WTC11 (cell line): ENCODE measurements around the gene MTOR. TPM values are rescaled to one million over a fixed set of nuclear protein-coding genes. Genes with fewer than 3 reads are reported as not detected.

Experiments
- ATAC-seq: fragments of 200-7000 bp; cut with Tn5 transposase; 2 replicates; pipeline ENCODE4 v1.10.0; 2021; ENCODE audit warnings: mild to moderate bottlenecking, moderate library complexity
- CTCF ChIA-PET: fragments of 300-600 bp; sonication (Branson Sonifier 250); formaldehyde crosslinking; loops from one replicate; lab custom pipeline; 2021; ENCODE audit warnings: antibody characterized with exemption; lab: Charles Lee
- POLR2A ChIA-PET: fragments of 350-600 bp; sonication (Branson Sonifier 250); formaldehyde crosslinking; loops from one replicate; lab custom pipeline; 2021; ENCODE audit warnings: antibody characterized with exemption; lab: Charles Lee
- DNase-seq: peaks from one replicate; pipeline ENCODE4 v3.0.0; 2021; ENCODE audit warnings: low spot score
- H3K27ac Mint-ChIP-seq: 2 replicates; pipeline ENCODE4 v1.8.0; 2021; ENCODE audit warnings: mixed read lengths
- H3K27me3 Mint-ChIP-seq: 2 replicates; pipeline ENCODE4 v1.8.0; 2021; ENCODE audit warnings: low read depth, mild to moderate bottlenecking, moderate library complexity, mixed read lengths
- H3K36me3 Mint-ChIP-seq: 2 replicates; pipeline ENCODE4 v1.8.0; 2021; ENCODE audit warnings: mixed read lengths
- H3K4me1 Mint-ChIP-seq: 2 replicates; pipeline ENCODE4 v1.8.0; 2022; ENCODE audit warnings: mixed read lengths
- H3K4me3 Mint-ChIP-seq: 2 replicates; pipeline ENCODE4 v1.8.0; 2021; ENCODE audit warnings: mild to moderate bottlenecking, moderate library complexity, mixed read lengths
- H3K9me3 Mint-ChIP-seq: 2 replicates; pipeline ENCODE4 v1.8.0; 2021; ENCODE audit warnings: mixed read lengths
- ATF1 ChIP-seq: sonication (generic); formaldehyde crosslinking; IDR thresholded peaks from 2 replicates; pipeline ENCODE4 v1.8.1; 2023; ENCODE audit warnings: mild to moderate bottlenecking, moderate library complexity, missing genetic modification reagents
- CREM ChIP-seq: sonication (generic); formaldehyde crosslinking; IDR thresholded peaks from 2 replicates; pipeline ENCODE4 v1.8.1; 2022; ENCODE audit warnings: mild to moderate bottlenecking, missing genetic modification reagents, moderate library complexity
- ELF4 ChIP-seq: sonication (generic); formaldehyde crosslinking; IDR thresholded peaks from 2 replicates; pipeline ENCODE4 v1.8.1; 2022; ENCODE audit warnings: low read depth, mild to moderate bottlenecking, moderate library complexity, missing genetic modification reagents
- FOXK1 ChIP-seq: sonication (generic); formaldehyde crosslinking; IDR thresholded peaks from 2 replicates; pipeline ENCODE4 v1.8.0; 2022; ENCODE audit warnings: mild to moderate bottlenecking, moderate library complexity, missing genetic modification reagents
- FOXP1 ChIP-seq: sonication (generic); formaldehyde crosslinking; IDR thresholded peaks from 2 replicates; pipeline ENCODE4 v1.8.0; 2022; ENCODE audit warnings: missing genetic modification reagents, mild to moderate bottlenecking, moderate library complexity, borderline replicate concordance
- FOXP4 ChIP-seq: sonication (generic); formaldehyde crosslinking; IDR thresholded peaks from 2 replicates; pipeline ENCODE4 v1.8.0; 2022; ENCODE audit warnings: mild to moderate bottlenecking, missing genetic modification reagents
- NFYB ChIP-seq: sonication (generic); formaldehyde crosslinking; conservative IDR thresholded peaks from 2 replicates; pipeline ENCODE4 v1.8.0; 2022; ENCODE audit warnings: low read depth, missing genetic modification reagents
- NR1H2 ChIP-seq: sonication (generic); formaldehyde crosslinking; IDR thresholded peaks from 2 replicates; pipeline ENCODE4 v1.9.0; 2021; ENCODE audit warnings: mild to moderate bottlenecking, moderate library complexity, missing genetic modification reagents
- PRRX2 ChIP-seq: fragments of 250-450 bp; sonication (Bioruptor Pico); IDR thresholded peaks from 2 replicates; pipeline ENCODE4 v1.8.0; 2021; ENCODE audit warnings: mild to moderate bottlenecking
- SMAD3 ChIP-seq: sonication (generic); formaldehyde crosslinking; IDR thresholded peaks from 2 replicates; pipeline ENCODE4 v1.8.0; 2022; ENCODE audit warnings: missing genetic modification reagents, mild to moderate bottlenecking, borderline replicate concordance
- TP53 ChIP-seq: sonication (generic); formaldehyde crosslinking; IDR thresholded peaks from 2 replicates; pipeline ENCODE4 v1.8.1; 2023; ENCODE audit warnings: mild to moderate bottlenecking, missing genetic modification reagents
- ZNF219 ChIP-seq: sonication (generic); formaldehyde crosslinking; IDR thresholded peaks from 2 replicates; pipeline ENCODE4 v1.8.0; 2023; ENCODE audit warnings: missing genetic modification reagents, mild to moderate bottlenecking, borderline replicate concordance
- ZNF232 ChIP-seq: sonication (generic); formaldehyde crosslinking; IDR thresholded peaks from 2 replicates; pipeline ENCODE4 v1.8.0; 2022; ENCODE audit warnings: mild to moderate bottlenecking, missing genetic modification reagents
- ZNF423 ChIP-seq: fragments of 250-450 bp; sonication (Bioruptor Pico); IDR thresholded peaks from 2 replicates; pipeline ENCODE4 v2.1.2; 2022; ENCODE audit warnings: mild to moderate bottlenecking, moderate library complexity
- ZNF532 ChIP-seq: fragments of 250-450 bp; sonication (Bioruptor Pico); IDR thresholded peaks from 2 replicates; pipeline ENCODE4 v1.9.0; 2021; ENCODE audit warnings: mild to moderate bottlenecking, borderline replicate concordance
- total RNA-seq: library from RNA; stranded (reverse); gene quantifications from 3 replicates; pipeline ENCODE4 v1.2.3, GENCODE V29; 2021
- TF ChIP-seq, protein P1 (sequence below): sonication (generic); formaldehyde crosslinking; IDR thresholded peaks from 2 replicates; pipeline ENCODE4 v1.8.1; 2023; ENCODE audit warnings: mild to moderate bottlenecking, missing genetic modification reagents, moderate library complexity
- TF ChIP-seq, protein P2 (sequence below): sonication (generic); formaldehyde crosslinking; IDR thresholded peaks from 2 replicates; pipeline ENCODE4 v1.8.0; 2022; ENCODE audit warnings: mild to moderate bottlenecking, missing genetic modification reagents
- TF ChIP-seq, protein P3 (sequence below): sonication (generic); formaldehyde crosslinking; IDR thresholded peaks from 2 replicates; pipeline ENCODE4 v1.8.1; 2023; ENCODE audit warnings: mild to moderate bottlenecking, moderate library complexity, missing genetic modification reagents
- TF ChIP-seq, protein P4 (sequence below): sonication (generic); formaldehyde crosslinking; conservative IDR thresholded peaks from 2 replicates; pipeline ENCODE4 v1.8.1; 2023; ENCODE audit warnings: mild to moderate bottlenecking, low read depth, missing genetic modification reagents, moderate library complexity
- TF ChIP-seq, protein P5 (sequence below): fragments of 200-600 bp; IDR thresholded peaks from 2 replicates; pipeline ENCODE4 v1.8.0; 2022; ENCODE audit warnings: antibody characterized with exemption

The MTOR gene
- total RNA-seq, 1 experiment from 2014 or later = 65.0 TPM

GRCh38 chr1:11308699-11309224, 46.4 kb upstream of the MTOR start:
- Mint-ChIP-seq H3K4me3 (no peak overlapping the region), H3K27ac (no peak overlapping the region), H3K27me3 (no peaks in the 10 kb centered on the region; the same call in 1 of the 2 replicates), H3K9me3 (peaks cover 8% of the 10 kb centered on the region; the same call in 1 of the 2 replicates), H3K4me1 (peaks cover 12% of the 10 kb centered on the region), H3K36me3 (no peaks in the 10 kb centered on the region)
- ChIA-PET POLR2A (no interaction called here), CTCF (no interaction called here)
- ATAC-seq (no peak), DNase-seq (no peak)
- TF ChIP-seq, protein P1, sequence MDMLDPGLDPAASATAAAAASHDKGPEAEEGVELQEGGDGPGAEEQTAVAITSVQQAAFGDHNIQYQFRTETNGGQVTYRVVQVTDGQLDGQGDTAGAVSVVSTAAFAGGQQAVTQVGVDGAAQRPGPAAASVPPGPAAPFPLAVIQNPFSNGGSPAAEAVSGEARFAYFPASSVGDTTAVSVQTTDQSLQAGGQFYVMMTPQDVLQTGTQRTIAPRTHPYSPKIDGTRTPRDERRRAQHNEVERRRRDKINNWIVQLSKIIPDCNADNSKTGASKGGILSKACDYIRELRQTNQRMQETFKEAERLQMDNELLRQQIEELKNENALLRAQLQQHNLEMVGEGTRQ = no peak
- TF ChIP-seq ZNF423 (CRISPR knock-in tag) (no peak), NR1H2 (CRISPR knock-in tag) (no peak), FOXP1 (no peak), CREM (CRISPR knock-in tag) (no peak), ATF1 (CRISPR knock-in tag) (no peak), NFYB (CRISPR knock-in tag) (no peak), FOXP4 (CRISPR knock-in tag) (no peak), PRRX2 (CRISPR knock-in tag) (no peak), ELF4 (no peak), SMAD3 (CRISPR knock-in tag) (no peak), ZNF232 (no peak), FOXK1 (CRISPR knock-in tag) (no peak), ZNF219 (CRISPR knock-in tag) (no peak), ZNF532 (CRISPR knock-in tag) (no peak), TP53 (CRISPR knock-in tag) (no peak)
- TF ChIP-seq, protein P2, sequence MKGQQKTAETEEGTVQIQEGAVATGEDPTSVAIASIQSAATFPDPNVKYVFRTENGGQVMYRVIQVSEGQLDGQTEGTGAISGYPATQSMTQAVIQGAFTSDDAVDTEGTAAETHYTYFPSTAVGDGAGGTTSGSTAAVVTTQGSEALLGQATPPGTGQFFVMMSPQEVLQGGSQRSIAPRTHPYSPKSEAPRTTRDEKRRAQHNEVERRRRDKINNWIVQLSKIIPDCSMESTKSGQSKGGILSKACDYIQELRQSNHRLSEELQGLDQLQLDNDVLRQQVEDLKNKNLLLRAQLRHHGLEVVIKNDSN (CRISPR knock-in tag) = no peak
- TF ChIP-seq, protein P3, sequence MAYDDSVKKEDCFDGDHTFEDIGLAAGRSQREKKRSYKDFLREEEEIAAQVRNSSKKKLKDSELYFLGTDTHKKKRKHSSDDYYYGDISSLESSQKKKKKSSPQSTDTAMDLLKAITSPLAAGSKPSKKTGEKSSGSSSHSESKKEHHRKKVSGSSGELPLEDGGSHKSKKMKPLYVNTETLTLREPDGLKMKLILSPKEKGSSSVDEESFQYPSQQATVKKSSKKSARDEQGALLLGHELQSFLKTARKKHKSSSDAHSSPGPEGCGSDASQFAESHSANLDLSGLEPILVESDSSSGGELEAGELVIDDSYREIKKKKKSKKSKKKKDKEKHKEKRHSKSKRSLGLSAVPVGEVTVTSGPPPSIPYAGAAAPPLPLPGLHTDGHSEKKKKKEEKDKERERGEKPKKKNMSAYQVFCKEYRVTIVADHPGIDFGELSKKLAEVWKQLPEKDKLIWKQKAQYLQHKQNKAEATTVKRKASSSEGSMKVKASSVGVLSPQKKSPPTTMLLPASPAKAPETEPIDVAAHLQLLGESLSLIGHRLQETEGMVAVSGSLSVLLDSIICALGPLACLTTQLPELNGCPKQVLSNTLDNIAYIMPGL (CRISPR knock-in tag) = no peak
- TF ChIP-seq, protein P4, sequence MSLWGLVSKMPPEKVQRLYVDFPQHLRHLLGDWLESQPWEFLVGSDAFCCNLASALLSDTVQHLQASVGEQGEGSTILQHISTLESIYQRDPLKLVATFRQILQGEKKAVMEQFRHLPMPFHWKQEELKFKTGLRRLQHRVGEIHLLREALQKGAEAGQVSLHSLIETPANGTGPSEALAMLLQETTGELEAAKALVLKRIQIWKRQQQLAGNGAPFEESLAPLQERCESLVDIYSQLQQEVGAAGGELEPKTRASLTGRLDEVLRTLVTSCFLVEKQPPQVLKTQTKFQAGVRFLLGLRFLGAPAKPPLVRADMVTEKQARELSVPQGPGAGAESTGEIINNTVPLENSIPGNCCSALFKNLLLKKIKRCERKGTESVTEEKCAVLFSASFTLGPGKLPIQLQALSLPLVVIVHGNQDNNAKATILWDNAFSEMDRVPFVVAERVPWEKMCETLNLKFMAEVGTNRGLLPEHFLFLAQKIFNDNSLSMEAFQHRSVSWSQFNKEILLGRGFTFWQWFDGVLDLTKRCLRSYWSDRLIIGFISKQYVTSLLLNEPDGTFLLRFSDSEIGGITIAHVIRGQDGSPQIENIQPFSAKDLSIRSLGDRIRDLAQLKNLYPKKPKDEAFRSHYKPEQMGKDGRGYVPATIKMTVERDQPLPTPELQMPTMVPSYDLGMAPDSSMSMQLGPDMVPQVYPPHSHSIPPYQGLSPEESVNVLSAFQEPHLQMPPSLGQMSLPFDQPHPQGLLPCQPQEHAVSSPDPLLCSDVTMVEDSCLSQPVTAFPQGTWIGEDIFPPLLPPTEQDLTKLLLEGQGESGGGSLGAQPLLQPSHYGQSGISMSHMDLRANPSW (CRISPR knock-in tag) = no peak
- TF ChIP-seq, protein P5, sequence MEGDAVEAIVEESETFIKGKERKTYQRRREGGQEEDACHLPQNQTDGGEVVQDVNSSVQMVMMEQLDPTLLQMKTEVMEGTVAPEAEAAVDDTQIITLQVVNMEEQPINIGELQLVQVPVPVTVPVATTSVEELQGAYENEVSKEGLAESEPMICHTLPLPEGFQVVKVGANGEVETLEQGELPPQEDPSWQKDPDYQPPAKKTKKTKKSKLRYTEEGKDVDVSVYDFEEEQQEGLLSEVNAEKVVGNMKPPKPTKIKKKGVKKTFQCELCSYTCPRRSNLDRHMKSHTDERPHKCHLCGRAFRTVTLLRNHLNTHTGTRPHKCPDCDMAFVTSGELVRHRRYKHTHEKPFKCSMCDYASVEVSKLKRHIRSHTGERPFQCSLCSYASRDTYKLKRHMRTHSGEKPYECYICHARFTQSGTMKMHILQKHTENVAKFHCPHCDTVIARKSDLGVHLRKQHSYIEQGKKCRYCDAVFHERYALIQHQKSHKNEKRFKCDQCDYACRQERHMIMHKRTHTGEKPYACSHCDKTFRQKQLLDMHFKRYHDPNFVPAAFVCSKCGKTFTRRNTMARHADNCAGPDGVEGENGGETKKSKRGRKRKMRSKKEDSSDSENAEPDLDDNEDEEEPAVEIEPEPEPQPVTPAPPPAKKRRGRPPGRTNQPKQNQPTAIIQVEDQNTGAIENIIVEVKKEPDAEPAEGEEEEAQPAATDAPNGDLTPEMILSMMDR = no peak
